NCI-H2196 (cell line): ENCODE data around the gene SBF1.

Source experiments
- DNase-seq: peaks from one replicate; lab custom pipeline; 2025; ENCODE audit not compliant: unreplicated experiment; lab: John Stamatoyannopoulos, UW

Gene SBF1

GRCh38 chr22:50486561-50487289, 11.9 kb upstream of the SBF1 start, which contains the start of gene MIOX:
Gene MIOX (plus strand): TSS chr22:50486859. CDS start chr22:50486898, 39 bp downstream.
- DNase-seq: no peak

GRCh38 chr22:50485221-50486131, 10.6 kb upstream of the SBF1 start:
- no peak for DNase-seq

- DNase-seq: peak; percentile 48
Observed at GRCh38 chr22:50483977-50484853, 9.4 kb upstream of the SBF1 start.

- no peak for DNase-seq
Observed at GRCh38 chr22:50483556-50483955, 8.7 kb upstream of the SBF1 start.

- DNase-seq: no peak
Observed at GRCh38 chr22:50483106-50483505, 8.3 kb upstream of the SBF1 start.

- DNase-seq: no peak
Observed at GRCh38 chr22:50482107-50483074, 7.6 kb upstream of the SBF1 start.

- peak; percentile 11 for DNase-seq
Observed at GRCh38 chr22:50481440-50482106, 6.7 kb upstream of the SBF1 start, which contains the start of gene ADM2. Gene ADM2 (plus strand): TSS chr22:50481543. CDS start chr22:50481848, 305 bp downstream.

GRCh38 chr22:50481045-50481439, 6.2 kb upstream of the SBF1 start:
- no peak for DNase-seq

GRCh38 chr22:50479721-50480120, 4.9 kb upstream of the SBF1 start:
- no peak for DNase-seq

- no peak for DNase-seq
Observed at GRCh38 chr22:50477923-50478322, 3.1 kb upstream of the SBF1 start.

GRCh38 chr22:50476868-50477267, 2.0 kb upstream of the SBF1 start:
- no peak for DNase-seq

- DNase-seq: no peak
Observed at GRCh38 chr22:50475652-50476002, 792 bp upstream of the SBF1 start.

- no peak for DNase-seq
Observed at GRCh38 chr22:50473855-50474671, 772 bp downstream of the SBF1 start.

- peak; percentile 9 for DNase-seq
Observed at GRCh38 chr22:50473088-50473487, 1.7 kb downstream of the SBF1 start.

- DNase-seq: no peak
Observed at GRCh38 chr22:50471962-50472361, 2.9 kb downstream of the SBF1 start.

GRCh38 chr22:50471197-50471847, 3.5 kb downstream of the SBF1 start:
- DNase-seq: no peak

GRCh38 chr22:50470491-50470890, 4.3 kb downstream of the SBF1 start:
- no peak for DNase-seq
